ENCODE data around the gene ZZZ3.
A peak's percentile ranks its signal among the peaks of the same experiment; 100 is the strongest.
"Not testable (repeated sequence)": the region's sequence is repeated elsewhere in the genome, so short reads cannot be mapped to it uniquely, and the experiment has no call there.

The ZZZ3 gene

GRCh38 chr1:77682460-77683159 is at the start of gene ZZZ3:
Gene ZZZ3 (minus strand): TSS chr1:77682658. CDS start chr1:77633354, 49,304 bp downstream.
- DNase-seq, result peak; percentile 11

GRCh38 chr1:77732090-77732489 is 49.6 kb upstream of the ZZZ3 start:
- DNase-seq, result no peak

GRCh38 chr1:77725706-77726105 is 43.2 kb upstream of the ZZZ3 start:
- no peak for DNase-seq

DNA sequence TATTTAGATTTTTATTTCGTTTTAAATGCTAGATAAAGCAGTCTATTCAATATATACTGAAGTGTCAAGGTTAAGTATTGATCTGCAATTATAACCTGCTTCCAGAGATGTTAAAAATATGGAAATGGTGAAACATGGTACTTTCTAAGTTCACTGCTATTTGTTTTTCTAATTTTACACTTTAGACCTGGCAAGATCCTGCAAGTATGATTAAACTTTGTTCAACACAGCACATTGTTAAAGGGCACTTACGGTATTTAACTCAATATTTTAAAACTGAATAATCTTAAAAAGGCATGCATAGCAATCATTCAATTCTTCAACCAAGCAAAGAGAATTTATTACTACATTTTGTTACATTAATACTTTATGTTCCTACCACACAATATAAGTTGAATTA is 35.7 kb upstream of the ZZZ3 start:
- no peak for DNase-seq

GRCh38 chr1:77716065-77716464 is 33.6 kb upstream of the ZZZ3 start:
- DNase-seq, result no peak

DNA sequence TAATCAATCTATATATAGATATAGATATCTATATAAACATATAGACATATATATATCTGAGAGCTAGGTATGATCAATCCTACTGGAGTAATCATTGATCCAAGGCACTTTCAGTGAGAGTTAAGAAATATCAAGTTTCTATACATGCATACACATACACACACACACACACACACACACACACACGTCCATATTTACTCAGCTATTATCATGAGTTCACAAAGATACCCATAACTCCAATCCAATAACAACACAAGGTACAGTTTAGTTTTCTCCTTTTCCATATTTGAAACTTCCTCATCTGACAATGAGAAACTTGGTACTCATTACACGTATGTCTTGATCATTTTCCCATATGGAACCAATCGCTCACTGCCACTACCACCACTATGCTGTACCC is 27.3 kb upstream of the ZZZ3 start:
- DNase-seq, result no peak

DNA sequence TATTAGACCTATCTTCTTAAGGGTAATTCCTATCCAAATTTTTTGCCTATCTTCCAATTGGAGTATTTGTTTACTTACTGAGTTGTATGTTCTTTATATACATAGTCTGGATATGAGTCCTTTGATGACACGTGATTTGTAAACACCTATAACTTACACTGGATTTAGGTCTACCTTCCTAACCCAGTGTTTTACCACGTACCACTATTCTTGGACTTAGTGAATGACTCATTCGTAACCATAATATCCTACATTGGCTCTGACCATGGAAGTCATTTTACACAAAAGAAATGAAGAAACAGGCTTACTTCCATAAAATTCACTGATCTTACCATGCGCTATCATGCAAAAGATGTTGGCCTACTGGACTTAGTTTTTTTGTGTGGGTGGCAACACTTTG is 23.9 kb upstream of the ZZZ3 start:
- no peak for DNase-seq

GRCh38 chr1:77704736-77705135 is 22.3 kb upstream of the ZZZ3 start:
- no peak for DNase-seq

DNA sequence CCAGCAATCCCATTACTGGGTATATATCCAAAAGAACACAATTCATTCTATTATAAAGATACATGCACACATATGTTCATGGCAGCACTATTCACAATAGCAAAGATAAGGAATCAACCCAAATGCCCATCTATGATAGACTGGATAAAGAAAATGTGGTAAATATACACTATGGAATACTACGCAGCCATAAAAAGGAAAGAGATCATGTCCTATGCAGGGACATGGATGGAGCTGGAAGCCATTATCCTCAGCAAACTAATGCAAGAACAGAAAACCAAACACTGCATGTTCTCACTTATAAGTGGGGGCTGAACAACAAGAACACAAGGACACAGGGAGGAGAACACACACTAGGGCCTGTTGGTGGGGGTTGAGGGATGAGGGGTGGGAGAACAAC is 17.2 kb upstream of the ZZZ3 start:
- DNase-seq, result not testable (repeated sequence)

- DNase-seq, result no peak
Observed at GRCh38 chr1:77697441-77697840, 15.0 kb upstream of the ZZZ3 start.

DNA sequence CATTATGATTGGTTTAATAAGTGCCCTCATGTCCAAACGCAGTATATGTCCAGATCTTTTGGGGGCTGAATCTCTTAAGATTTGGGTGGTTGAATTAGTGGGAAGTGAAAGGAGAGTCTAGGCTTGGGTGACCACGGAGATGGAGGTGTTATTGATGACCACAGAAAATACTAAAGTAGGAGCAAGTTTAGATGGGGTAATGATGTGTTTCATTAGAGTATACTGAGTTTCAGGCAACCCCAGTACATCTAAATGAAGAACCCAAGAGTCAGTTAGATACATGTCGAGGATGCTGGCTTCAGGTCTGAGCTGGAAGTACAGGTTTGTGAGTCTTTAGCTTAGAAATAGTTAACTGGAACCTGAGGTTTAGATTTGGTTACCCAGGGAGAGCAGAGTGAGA is 6.5 kb upstream of the ZZZ3 start:
- DNase-seq, result no peak

DNA sequence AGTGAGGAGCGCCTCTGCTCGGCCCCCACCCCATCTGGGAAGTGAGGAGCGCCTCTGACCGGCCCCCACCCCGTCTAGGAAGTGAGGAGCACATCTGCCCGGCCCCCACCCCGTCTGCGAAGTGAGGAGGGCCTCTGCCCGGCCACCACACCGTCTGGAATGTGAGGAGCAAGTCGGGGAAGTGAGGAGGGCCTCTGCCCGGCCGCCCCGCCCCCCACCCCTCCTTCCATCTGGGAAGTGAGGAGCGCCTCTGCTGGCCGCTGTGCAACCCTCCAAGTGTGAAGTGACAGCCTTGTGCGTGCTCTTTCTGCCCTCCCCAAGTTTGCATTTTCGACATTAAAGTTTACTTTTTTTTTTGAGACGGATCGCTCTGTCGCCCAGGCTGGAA is 5.1 kb upstream of the ZZZ3 start:
- no peak for DNase-seq

DNA sequence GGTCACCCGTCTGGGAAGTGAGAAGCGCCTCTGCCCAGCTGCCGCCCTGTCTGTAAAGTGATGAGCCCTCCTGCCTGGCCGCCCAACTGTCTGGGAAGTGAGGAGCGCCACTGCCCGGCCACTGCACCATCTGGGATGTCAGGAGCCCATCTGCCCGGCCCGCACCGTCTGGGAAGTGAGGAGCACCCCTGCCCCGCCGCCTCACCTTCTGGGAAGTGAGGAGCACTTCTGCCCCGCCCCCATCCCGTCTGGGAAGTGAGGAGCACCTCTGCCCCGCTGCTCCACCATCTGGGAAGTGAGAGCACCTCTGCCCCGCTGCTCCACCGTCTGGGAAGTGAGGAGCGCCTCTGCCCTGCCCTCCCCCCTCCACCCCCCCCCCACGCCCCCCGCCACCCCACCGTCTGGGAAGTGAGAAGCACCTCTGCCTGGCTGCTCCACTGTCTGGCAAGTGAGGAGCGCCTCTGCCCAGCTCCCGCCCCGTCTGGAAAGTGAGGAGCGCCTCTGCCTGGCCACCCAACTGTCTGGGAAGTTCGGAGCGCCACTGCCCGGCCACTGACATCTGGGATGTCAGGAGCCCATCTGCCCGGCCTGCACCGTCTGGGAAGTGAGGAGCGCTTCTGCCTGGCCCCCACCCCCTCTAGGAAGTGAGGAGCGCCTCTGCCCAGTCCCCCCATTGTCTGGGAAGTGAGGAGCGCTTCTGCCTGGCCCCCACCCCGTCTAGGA is 4.5 kb upstream of the ZZZ3 start:
- DNase-seq, result no peak

GRCh38 chr1:77683160-77684148 is 996 bp upstream of the ZZZ3 start:
- DNase-seq, result peak; percentile 58

- DNase-seq, result no peak
Observed at GRCh38 chr1:77680173-77680572, 2.3 kb downstream of the ZZZ3 start.

DNA sequence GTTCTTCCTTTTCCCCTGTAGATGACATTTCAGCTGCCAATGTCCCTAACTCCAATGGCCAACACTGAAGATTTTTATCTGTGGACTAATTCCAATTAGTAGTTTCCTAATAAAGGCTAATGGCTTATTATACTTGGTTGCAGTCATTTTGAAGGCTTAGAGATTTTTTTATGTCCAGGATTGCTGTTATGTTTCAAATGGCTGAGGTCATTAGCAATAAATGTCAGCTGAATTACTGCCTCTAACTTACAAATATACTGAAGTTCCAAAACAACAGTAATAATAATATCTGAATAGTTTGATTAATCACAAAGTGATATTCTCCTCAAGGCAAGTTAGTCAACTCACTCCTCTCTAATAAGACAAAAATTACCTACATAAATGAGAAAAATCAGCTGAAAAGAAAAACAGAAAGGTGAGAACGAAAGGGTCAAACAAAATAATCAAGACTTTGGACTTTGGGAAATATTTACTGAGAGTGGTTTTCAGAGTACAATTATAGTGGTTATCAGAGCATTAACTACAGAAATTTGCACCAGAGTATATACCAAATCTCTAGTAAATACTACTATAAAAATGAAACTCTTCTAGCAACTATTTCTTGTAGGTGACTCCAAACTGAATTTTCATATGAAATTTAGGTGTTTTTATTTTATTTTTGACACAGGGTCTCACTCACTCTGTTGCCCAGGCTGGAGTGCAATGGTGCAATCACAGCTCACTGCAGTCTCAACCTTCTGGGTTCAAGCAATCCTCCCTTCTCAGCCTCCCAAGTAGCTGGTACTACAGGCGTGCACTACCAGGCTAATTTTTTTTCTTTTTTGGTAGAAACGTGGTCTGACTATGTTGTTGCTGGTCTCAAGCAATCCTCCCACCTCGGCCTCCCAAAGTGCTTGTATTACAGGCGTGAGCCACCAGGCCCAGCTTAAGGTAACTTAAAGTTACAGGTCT is 3.5 kb downstream of the ZZZ3 start:
- DNase-seq, result no peak

DNA sequence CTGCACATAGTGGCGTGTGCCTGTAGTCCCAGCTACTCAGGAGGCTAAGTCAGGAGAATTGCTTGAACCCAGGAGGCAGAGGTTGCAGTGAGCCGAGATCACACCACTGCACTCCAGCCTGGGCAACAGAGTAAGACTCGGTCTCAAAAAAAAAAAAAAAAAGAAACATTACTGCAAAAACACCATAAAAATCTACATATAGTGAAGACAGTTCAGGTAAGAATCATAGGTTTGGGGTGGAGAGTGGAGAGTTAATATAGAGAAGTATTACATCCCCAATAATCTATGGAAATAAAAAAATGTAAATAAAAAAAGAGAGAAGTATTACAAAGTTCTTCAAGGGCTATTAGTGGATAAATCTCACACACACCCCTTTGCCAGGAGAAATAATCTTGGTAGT is 7.7 kb downstream of the ZZZ3 start:
- not testable (repeated sequence) for DNase-seq

- DNase-seq, result no peak
Observed at GRCh38 chr1:77673716-77674355, 8.6 kb downstream of the ZZZ3 start.

- no peak for DNase-seq
Observed at GRCh38 chr1:77673030-77673429, 9.4 kb downstream of the ZZZ3 start.

- DNase-seq, result no peak
Observed at GRCh38 chr1:77672374-77672773, 10.1 kb downstream of the ZZZ3 start.

- DNase-seq, result no peak
Observed at GRCh38 chr1:77671836-77672235, 10.6 kb downstream of the ZZZ3 start.

- no peak for DNase-seq
Observed at GRCh38 chr1:77670330-77670729, 12.1 kb downstream of the ZZZ3 start.

Measured in GOT3 (cell line).